Kasumi-1 (cell line): ENCODE measurements around the gene SLC12A5.

ENCODE experiments used
- DNase-seq, 2 experiments: peaks; one replicate each; lab custom pipeline; 2025; lab: John Stamatoyannopoulos, UW

Gene SLC12A5

GRCh38 chr20:46054606-46055005, 25.6 kb downstream of the SLC12A5 start:
- no peak for DNase-seq

- no peak for DNase-seq
Observed at GRCh38 chr20:46055269-46055668, 26.3 kb downstream of the SLC12A5 start.

GRCh38 chr20:46056027-46056833, 27.2 kb downstream of the SLC12A5 start:
- no peak for DNase-seq

GRCh38 chr20:46056970-46057855, 28.2 kb downstream of the SLC12A5 start:
- peak in 1 of 2 experiments; percentile 1 for DNase-seq

- DNase-seq, result peak; percentile 83 to 86
Observed at GRCh38 chr20:46057856-46058598, 29.0 kb downstream of the SLC12A5 start.

- DNase-seq, result peak; percentile 83 to 86
Observed at GRCh38 chr20:46058599-46059281, 29.7 kb downstream of the SLC12A5 start.

GRCh38 chr20:46060301-46060881, 31.4 kb downstream of the SLC12A5 start:
- DNase-seq, result peak; percentile 39 to 50

- no peak for DNase-seq
Observed at GRCh38 chr20:46060975-46061374, 32.0 kb downstream of the SLC12A5 start.

- DNase-seq, result no peak
Observed at GRCh38 chr20:46062151-46062550, 33.1 kb downstream of the SLC12A5 start.

GRCh38 chr20:46062621-46063020, 33.6 kb downstream of the SLC12A5 start:
- DNase-seq, result no peak

- DNase-seq, result no peak
Observed at GRCh38 chr20:46063151-46063550, 34.1 kb downstream of the SLC12A5 start.

- DNase-seq, result no peak
Observed at GRCh38 chr20:46063652-46064054, 34.6 kb downstream of the SLC12A5 start.

GRCh38 chr20:46065006-46065405, 36.0 kb downstream of the SLC12A5 start:
- no peak for DNase-seq

- DNase-seq, result no peak
Observed at GRCh38 chr20:46065691-46066090, 36.7 kb downstream of the SLC12A5 start.

GRCh38 chr20:46070215-46070900, 41.3 kb downstream of the SLC12A5 start:
- DNase-seq, result no peak

GRCh38 chr20:46071573-46071972, 42.6 kb downstream of the SLC12A5 start:
- no peak for DNase-seq

GRCh38 chr20:46073024-46073423, 44.0 kb downstream of the SLC12A5 start:
- DNase-seq, result no peak

GRCh38 chr20:46073443-46073842, 44.4 kb downstream of the SLC12A5 start:
- DNase-seq, result no peak

GRCh38 chr20:46074006-46074405, 45.0 kb downstream of the SLC12A5 start:
- DNase-seq, result no peak

- no peak for DNase-seq
Observed at GRCh38 chr20:46076806-46077205, 47.8 kb downstream of the SLC12A5 start.
